ENCODE measurements around the gene DHRS9. TPM values are rescaled to one million over a fixed set of nuclear protein-coding genes. Genes with fewer than 3 reads are reported as not detected.
"Not testable (repeated sequence)": the region's sequence is repeated elsewhere in the genome, so short reads cannot be mapped to it uniquely, and the experiment has no call there.

Gene DHRS9
- total and polyA plus RNA-seq, 9 of the 15 experiments (the other 6 are each of a cell fraction or from before 2014, with no cell fraction given): 0.27 to 1.7 (median 0.69) TPM

- TF ChIP-seq GABPA (tag; conservative IDR thresholded peaks at IDR 0.05; ENCODE audit: low read depth) (no peak), TRIM25 (IDR thresholded peaks at IDR 0.05; ENCODE audit: borderline replicate concordance) (no peak), ESRRB (CRISPR knock-in tag; IDR thresholded peaks at IDR 0.05; ENCODE audit: borderline replicate concordance) (no peak), MTA2 (IDR thresholded peaks at IDR 0.05; ENCODE audit: low read depth) (no peak), NRF1 (conservative IDR thresholded peaks at IDR 0.05 in 1 of 2, IDR thresholded peaks at IDR 0.05 in 1 of 2) (no peak), RCOR1 (IDR thresholded peaks at IDR 0.05; ENCODE audit: borderline replicate concordance in 1 of 2, low read depth in 2 of 2, low read length in 2 of 2) (peak in 1 of 2 experiments; percentile 76; a peak in 1 of 4 replicates), NBN (IDR thresholded peaks at IDR 0.05; ENCODE audit: low read depth) (no peak)
These were observed 62.5 kb downstream of the DHRS9 start (continued) for GRCh38 chr2:169131587-169132512.

GRCh38 chr2:169134272-169134671 is 64.9 kb downstream of the DHRS9 start:
- DNase-seq (ENCODE audit: extremely low read depth in 1 of 4, low spot score in 3 of 4): peak in 1 of 4 experiments; percentile 76
- CTCF ChIA-PET (ENCODE audit: low intra/inter-chr PET ratio); H3K4me3 ChIP-seq; H3K36me3 ChIP-seq (ENCODE audit: control insufficient read depth, insufficient read depth, low read length); H3K9me3 ChIP-seq (replicated peaks; ENCODE audit: control insufficient read depth, insufficient read depth, low read depth, low read length); H3K9me1 ChIP-seq (ENCODE audit: control insufficient read depth, insufficient read depth, low read length); BruUV-seq (replicated peaks); H3K9ac ChIP-seq (ENCODE audit: insufficient read depth in 1 of 2, low read depth in 2 of 2, low read length in 2 of 2); H3K79me2 ChIP-seq (ENCODE audit: control insufficient read depth, insufficient read depth, low read length); in situ Hi-C loops (cut with MboI); ATAC-seq; H3K27me3 ChIP-seq (ENCODE audit: control insufficient read depth in 2 of 2, insufficient read depth in 2 of 2, low read length in 2 of 2); H4K20me1 ChIP-seq (replicated peaks; ENCODE audit: control insufficient read depth, insufficient read depth, low read length); TF ChIP-seq MYNN (CRISPR knock-in tag; IDR thresholded peaks at IDR 0.05): not testable (repeated sequence)
- H3K27ac ChIP-seq (ENCODE audit: extremely low read depth, low read depth, low read length): peak overlapping the region; percentile 50; the same call in 2 of the 3 replicates
- POLR2A ChIA-PET: interaction anchor here (0.9 kb wide), 1 partner anchor 24 kb away, joined by 4 read pairs; no protein-coding TSS in a partner anchor
- FAIRE-seq: peak; percentile 19
- H3K4me1 ChIP-seq (replicated peaks in 1 of 2; ENCODE audit: control insufficient read depth in 2 of 2, insufficient read depth in 2 of 2, low read length in 2 of 2): peaks cover 15 to 47% of the 10 kb centered on the region in 2 experiments
- intact Hi-C loops (cut with micrococcal nuclease): loop anchor here (5.0 to 10.0 kb wide), 3 partner anchors 88 to 789 kb away; no protein-coding TSS in a partner anchor
- peak overlapping the region; percentile 33; the same call in 1 of the 2 replicates for H2AFZ ChIP-seq (ENCODE audit: low read depth, low read length)
- H3K4me2 ChIP-seq (ENCODE audit: insufficient read depth, low read length): peak overlapping the region; percentile 54; the same call in 1 of the 2 replicates
- WGBS (ENCODE audit: insufficient coverage, low coverage, missing lambda C conversion rate): 6% methylated on average over 6 of the region's 6 CpGs
- TF ChIP-seq OTX1 (CRISPR knock-in tag; IDR thresholded peaks at IDR 0.05) (0 out of 2 replicates have a peak, but pooled peaks have one; percentile 51), MYNN (IDR thresholded peaks at IDR 0.05) (peak; percentile 67; the same call in 1 of the 2 replicates), DMBX1 (CRISPR knock-in tag; IDR thresholded peaks at IDR 0.05; ENCODE audit: borderline replicate concordance) (peak; percentile 52), NKRF (IDR thresholded peaks at IDR 0.05; ENCODE audit: borderline replicate concordance) (0 out of 2 replicates have a peak, but pooled peaks have one; percentile 4), TFAP4 (CRISPR knock-in tag; IDR thresholded peaks at IDR 0.05; ENCODE audit: borderline replicate concordance) (peak; percentile 41)
